K562 (cell line): ENCODE measurements around the gene PDCD1LG2. TPM values are rescaled to one million over a fixed set of nuclear protein-coding genes. Genes with fewer than 3 reads are reported as not detected.

Source experiments
- ATAC-seq: fragments of 200-7000 bp; cut with Tn5 transposase; 3 replicates; pipeline ENCODE4 v1.9.1; 2020; ENCODE audit warnings: moderate library complexity
- BruUV-seq: library from RNA; stranded (reverse); fragments of 400-500 nt; replicated peaks from 2 replicates; lab custom pipeline; 2021; lab: Mats Ljungman, UMichigan
- CTCF ChIA-PET: fragments of 300-600 bp; formaldehyde crosslinking; extraction: SDS; loops from one replicate; lab custom pipeline; 2021; ENCODE audit warnings: low intra/inter-chr PET ratio; lab: Yijun Ruan, JAX
- POLR2A ChIA-PET: fragments of 300-600, 350-650 bp; sonication (Branson Sonifier 250); formaldehyde crosslinking; extraction: SDS; loops from one replicate; lab custom pipeline; 2021; ENCODE audit warnings: antibody characterized with exemption, inconsistent platforms; lab: Yijun Ruan, JAX
- DNase-seq, 4 experiments: peaks; one replicate each; pipeline versions ENCODE4 v3.0.0 to v3.0.0-alpha.2; 2011 to 2018; ENCODE audit warnings: low spot score in 3 of 4, mixed read lengths in 3 of 4; ENCODE audit errors: extremely low read depth in 1 of 4
- FAIRE-seq: peaks from 2 replicates; lab custom pipeline; 2011; peaks lifted over from hg19 to GRCh38; lab: Jason Lieb, UNC
- H2AFZ ChIP-seq: 2 replicates; pipeline ENCODE4 v1.6.0; 2011; ENCODE audit warnings: low read depth, low read length, control low read depth, inconsistent platforms
- H3K27ac ChIP-seq: fragments of 200-600 bp; 3 replicates; pipeline ENCODE4 v1.8.0; 2011; ENCODE audit warnings: low read depth, mild to moderate bottlenecking, control low read depth, inconsistent platforms, low read length, moderate library complexity, mixed read lengths; ENCODE audit errors: extremely low read depth
- H3K27me3 ChIP-seq, 2 experiments: fragments of 300-600 bp in 1 of 2; 2 replicates in 1 of 2; 3 replicates in 1 of 2; pipeline versions ENCODE4 v1.6.0 to v1.8.0; 2011; ENCODE audit warnings: inconsistent platforms in 2 of 2, low read length in 2 of 2, mild to moderate bottlenecking in 1 of 2, mixed read lengths in 1 of 2, moderate library complexity in 1 of 2; ENCODE audit not compliant: control insufficient read depth in 2 of 2, insufficient read depth in 2 of 2
- H3K36me3 ChIP-seq: fragments of 300-600 bp; 3 replicates; pipeline ENCODE4 v1.8.0; 2011; ENCODE audit warnings: mild to moderate bottlenecking, low read length, inconsistent platforms; ENCODE audit not compliant: control insufficient read depth, insufficient read depth
- H3K4me1 ChIP-seq, 2 experiments: fragments of 200-600 bp in 1 of 2; replicated peaks in 1 of 2; 2 replicates in 1 of 2; 3 replicates in 1 of 2; pipeline versions ENCODE4 v1.5.1 to v1.8.0; 2011; ENCODE audit warnings: inconsistent platforms in 2 of 2, low read length in 2 of 2, mild to moderate bottlenecking in 1 of 2, mixed read lengths in 1 of 2, moderate library complexity in 1 of 2; ENCODE audit not compliant: control insufficient read depth in 2 of 2, insufficient read depth in 2 of 2
- H3K4me2 ChIP-seq: 2 replicates; pipeline ENCODE4 v1.6.1; 2011; ENCODE audit warnings: low read length, control low read depth, inconsistent platforms, mixed read lengths; ENCODE audit not compliant: insufficient read depth
- H3K4me3 ChIP-seq: fragments of 200-600 bp; sonication (generic), shearing (Covaris generic); 2 replicates; pipeline ENCODE4 v1.5.1; 2016; ENCODE audit warnings: control low read depth, inconsistent platforms
- H3K79me2 ChIP-seq: fragments of 200-600 bp; 3 replicates; pipeline ENCODE4 v1.8.0; 2011; ENCODE audit warnings: low read length, inconsistent platforms; ENCODE audit not compliant: control insufficient read depth, insufficient read depth
- H3K9ac ChIP-seq, 2 experiments: 2 replicates each; pipeline versions ENCODE4 v1.6.0 to v1.6.1; 2011; ENCODE audit warnings: low read depth in 2 of 2, low read length in 2 of 2, control low read depth in 1 of 2, inconsistent platforms in 1 of 2, mild to moderate bottlenecking in 1 of 2, mixed read lengths in 1 of 2; ENCODE audit not compliant: insufficient read depth in 1 of 2
- H3K9me1 ChIP-seq: one replicate; pipeline ENCODE4 v1.6.0; 2011; ENCODE audit warnings: inconsistent platforms, mild to moderate bottlenecking, low read length, moderate library complexity; ENCODE audit not compliant: control insufficient read depth, insufficient read depth
- H3K9me3 ChIP-seq: replicated peaks from 2 replicates; pipeline ENCODE4 v1.5.1; 2011; ENCODE audit warnings: low read depth, low read length, inconsistent platforms; ENCODE audit not compliant: control insufficient read depth, insufficient read depth
- H4K20me1 ChIP-seq: replicated peaks from 2 replicates; pipeline ENCODE4 v1.6.1; 2011; ENCODE audit warnings: low read length, inconsistent platforms, mixed read lengths; ENCODE audit not compliant: control insufficient read depth, insufficient read depth
- CHCHD3 ChIP-seq: fragments of 250-450 bp; sonication (Bioruptor Pico); IDR thresholded peaks from 2 replicates; pipeline ENCODE4 v2.1.2; 2022; ENCODE audit warnings: mild to moderate bottlenecking
- CREM ChIP-seq: IDR thresholded peaks from 2 replicates; pipeline ENCODE4 v1.6.1; 2014; ENCODE audit warnings: antibody characterized with exemption, low read depth
- DIDO1 ChIP-seq: fragments of 450-650 bp; IDR thresholded peaks from 2 replicates; pipeline ENCODE4 v1.6.1; 2016; ENCODE audit warnings: low read depth, missing biosample characterization, missing genetic modification characterization
- MAFF ChIP-seq: IDR thresholded peaks from 2 replicates; pipeline ENCODE4 v1.6.1; 2012; ENCODE audit warnings: low read length, improper control_type of control experiment
- NBN ChIP-seq: fragments of 450-650 bp; IDR thresholded peaks from 2 replicates; pipeline ENCODE4 v1.6.1; 2016; ENCODE audit warnings: low read depth, mild to moderate bottlenecking
- NONO ChIP-seq, 2 experiments: fragments of 200-400 bp in 1 of 2; fragments of 450-650 bp in 1 of 2; formaldehyde crosslinking in 1 of 2; IDR thresholded peaks; 2 replicates each; pipeline ENCODE4 v1.6.1; 2017; ENCODE audit warnings: low read depth in 2 of 2, mild to moderate bottlenecking in 2 of 2, moderate library complexity in 2 of 2, low read length in 1 of 2
- NUFIP1 ChIP-seq: fragments of 450-650 bp; IDR thresholded peaks from 2 replicates; pipeline ENCODE4 v1.6.1; 2018; ENCODE audit not compliant: partially characterized antibody
- PHB2 ChIP-seq: fragments of 450-650 bp; IDR thresholded peaks from 2 replicates; pipeline ENCODE4 v1.6.1; 2017; ENCODE audit warnings: low read depth
- SIRT6 ChIP-seq: IDR thresholded peaks from one replicate; pipeline ENCODE4 v1.6.1; 2012; ENCODE audit warnings: low read depth, mild to moderate bottlenecking, control low read depth, inconsistent platforms, low read length, moderate library complexity
- ZNF23 ChIP-seq: fragments of 250-450 bp; sonication (Bioruptor Pico); IDR thresholded peaks from 2 replicates; pipeline ENCODE4 v1.4.0; 2020; ENCODE audit warnings: mild to moderate bottlenecking
- ZNF232 ChIP-seq: sonication (generic); formaldehyde crosslinking; IDR thresholded peaks from 2 replicates; pipeline ENCODE4 v1.8.0; 2022; ENCODE audit warnings: mild to moderate bottlenecking, missing genetic modification reagents
- ZNF717 ChIP-seq: fragments of 250-450 bp; sonication (Bioruptor Pico); IDR thresholded peaks from 2 replicates; pipeline ENCODE4 v1.5.0; 2021
- WGBS: fragments of 100-300 bp; shearing (Covaris generic); methylation state at CpG from one replicate; pipeline ENCODE4 v1.1.6; 2016; ENCODE audit warnings: low coverage, mixed read lengths; ENCODE audit not compliant: insufficient coverage; ENCODE audit errors: missing lambda C conversion rate; 5-methylcytosine and 5-hydroxymethylcytosine counted together
- in situ Hi-C: fragments of 300-500 bp; cut with MboI; formaldehyde crosslinking; loops from 4 replicates; pipeline ENCODE4 v1.15.0; 2018; ENCODE audit warnings: inconsistent platforms, mixed read lengths
- intact Hi-C: fragments of 100-400 bp; cut with micrococcal nuclease; formaldehyde crosslinking; loops from 2 replicates; pipeline ENCODE4 v1.14.2; 2022
- polyA plus RNA-seq, 8 experiments: library from polyadenylated mRNA; depleted of rRNA in 4 of 8; stranded (reverse) in 5 of 8; unstranded in 3 of 8; fragments of >200 nt; fragmentation: Nextera tagmentation in 2 of 8; fragmentation: Illumina TruSeq in 1 of 8; extraction: Ambion mirVana in 2 of 8; extraction: Trizol in 1 of 8; gene quantifications; 2 replicates each; pipeline versions ENCODE4 v1.2.1 to v1.2.3, GENCODE V29; 2011 to 2014; ENCODE audit warnings: inconsistent platforms in 1 of 8, missing spikeins in 1 of 8
- total RNA-seq, 7 experiments: library from RNA; depleted of rRNA in 6 of 7; stranded (reverse); fragments of >200 nt in 6 of 7; fragmentation: Illumina TruSeq in 2 of 7; extraction: Trizol in 2 of 7; gene quantifications; 2 replicates each; pipeline versions ENCODE4 v1.2.1 to v1.2.3, GENCODE V29; 2011 to 2021; ENCODE audit warnings: low replicate concordance in 1 of 7

PDCD1LG2 gene
- total and polyA plus RNA-seq, 9 of the 15 experiments (the other 6 are each of a cell fraction or from before 2014, with no cell fraction given): not detected

DNA sequence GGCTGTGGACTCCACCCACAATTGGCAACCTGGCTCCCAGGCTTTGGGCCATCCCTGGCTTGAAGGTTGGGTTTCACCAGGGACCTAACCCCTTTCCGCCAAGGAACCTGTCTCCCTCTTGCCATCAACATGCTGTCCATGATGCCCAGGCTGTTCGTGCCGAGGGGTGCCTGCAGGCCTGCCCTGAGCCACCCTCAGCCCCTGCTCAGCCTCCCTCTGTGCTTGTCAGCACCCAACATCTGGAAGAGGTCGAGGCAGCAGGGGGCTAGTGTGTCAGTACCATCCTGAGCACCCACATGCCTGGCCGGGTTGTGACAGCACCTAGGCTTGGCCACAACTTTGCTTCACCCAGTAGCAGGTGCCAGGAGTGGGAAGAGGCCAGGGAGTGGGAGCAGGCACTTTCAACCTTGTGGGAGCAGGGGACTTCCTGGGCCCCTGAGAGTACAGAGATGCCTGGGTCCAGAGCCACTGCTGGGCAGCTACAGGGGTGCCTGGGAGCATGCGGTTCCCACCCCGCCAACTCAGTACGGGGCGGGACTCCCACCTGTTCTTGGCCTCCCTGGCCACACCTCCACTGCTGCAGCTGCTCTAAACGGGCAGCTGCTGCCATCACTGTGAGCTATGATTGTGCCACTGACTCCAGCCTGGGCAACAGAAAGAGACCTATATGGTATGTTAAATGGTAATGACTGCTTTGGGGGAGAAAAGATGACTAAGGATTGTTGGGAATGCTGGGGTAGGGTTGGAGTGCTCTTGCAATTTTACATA, 6.3 kb downstream of the PDCD1LG2 start (continued):
- TF ChIP-seq NONO (IDR thresholded peaks at IDR 0.05; ENCODE audit: low read depth in 2 of 2, low read length in 1 of 2) (no peak), DIDO1 (tag) (no peak)

DNA sequence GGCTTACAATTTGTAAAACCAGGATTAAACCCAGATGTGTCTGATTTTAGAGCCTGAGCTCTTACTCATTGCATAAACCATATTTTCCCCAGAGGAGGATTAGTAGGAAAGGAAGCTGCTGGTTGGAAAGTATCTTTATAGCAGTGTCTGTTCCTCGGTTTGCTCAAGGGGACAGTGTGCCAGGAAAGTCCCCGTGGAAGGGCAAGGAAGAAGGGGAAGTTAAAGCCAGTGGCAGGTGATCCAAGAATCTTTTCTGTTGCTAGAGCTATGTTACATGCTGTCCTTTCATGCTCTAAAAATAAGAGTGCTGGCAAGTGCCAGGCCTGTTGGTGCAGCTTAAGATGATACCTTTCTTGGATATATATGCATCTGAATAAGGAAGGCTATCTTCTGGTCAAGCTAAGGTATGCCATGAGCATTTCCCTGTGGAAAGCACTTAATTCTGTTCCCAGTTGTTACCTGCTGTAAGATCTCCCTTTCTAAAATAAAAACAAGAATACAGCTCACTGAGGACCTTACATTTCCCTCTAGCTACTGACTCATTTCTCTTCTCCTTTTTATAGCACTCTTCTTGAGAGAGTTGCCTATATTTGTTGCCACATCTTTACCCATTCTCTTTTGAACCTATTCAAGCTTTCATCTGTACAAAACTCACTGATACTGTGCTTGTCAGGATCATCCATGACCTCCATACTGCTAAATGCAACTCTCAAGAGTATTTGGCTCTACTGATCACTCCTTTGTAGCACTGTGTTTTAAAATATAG, 8.0 kb downstream of the PDCD1LG2 start:
- BruUV-seq: no TSS peak

More for the DNA sequence above, 8.0 kb downstream of the PDCD1LG2 start:
- H3K36me3 ChIP-seq: no peaks in the 10 kb centered on the region
- no peak overlapping the region for H2AFZ ChIP-seq
- H3K4me1 ChIP-seq: no peaks in the 10 kb centered on the region
- no peaks in the 10 kb centered on the region for H3K9me3 ChIP-seq
- no peak overlapping the region for H3K4me3 ChIP-seq
- FAIRE-seq (no peak), ATAC-seq (no peak), DNase-seq (no peak)
- H3K9me1 ChIP-seq: no peaks in the 10 kb centered on the region
- H3K79me2 ChIP-seq: no peaks in the 10 kb centered on the region
- intact Hi-C loops: no loop called here
- ChIA-PET POLR2A (interaction anchor here (1.3 kb wide), 1 partner anchor 17 kb away, joined by 5 read pairs; no protein-coding TSS in a partner anchor), CTCF (no interaction called here)
- H3K4me2 ChIP-seq: no peak overlapping the region
- WGBS: 0% methylated on average over 1 of the region's 2 CpGs
- no peak overlapping the region for H3K9ac ChIP-seq
- no peaks in the 10 kb centered on the region for H3K27me3 ChIP-seq
- in situ Hi-C loops: no loop called here
- H3K27ac ChIP-seq: no peak overlapping the region
- no peak for TF ChIP-seq SIRT6
- TF ChIP-seq ZNF23 (CRISPR knock-in tag): no peak
- no peak for TF ChIP-seq CHCHD3 (CRISPR knock-in tag)
- TF ChIP-seq CREM: no peak
- TF ChIP-seq ZNF232 (CRISPR knock-in tag): no peak
- no peak for TF ChIP-seq NUFIP1
- no peak for TF ChIP-seq MAFF
- TF ChIP-seq PHB2: no peak
- no peak for TF ChIP-seq ZNF717
- no peak for TF ChIP-seq NBN
- TF ChIP-seq, all 486 proteins: peak for 0
- H4K20me1 ChIP-seq: no peaks in the 10 kb centered on the region
